IMR-90 (cell line): ENCODE data around the gene GARIN3. TPM values are rescaled to one million over a fixed set of nuclear protein-coding genes. Genes with fewer than 3 reads are reported as not detected.
A peak's percentile ranks its signal among the peaks of the same experiment; 100 is the strongest.

Experiments used
- ATAC-seq: fragments of 200-7000 bp; cut with Tn5 transposase; 2 replicates; pipeline ENCODE4 v1.9.1; 2020; ENCODE audit warnings: low read depth, mild to moderate bottlenecking, moderate library complexity
- BruUV-seq: library from RNA; stranded (reverse); fragments of 400-500 nt; replicated peaks from 2 replicates; lab custom pipeline; 2021; lab: Mats Ljungman, UMichigan
- CTCF ChIA-PET: fragments of 300-600 bp; formaldehyde crosslinking; extraction: SDS; loops from one replicate; lab custom pipeline; 2021; ENCODE audit warnings: antibody characterized with exemption; lab: Yijun Ruan, JAX
- POLR2A ChIA-PET: fragments of 300-600 bp; sonication (Branson Sonifier 250); formaldehyde crosslinking; loops from one replicate; lab custom pipeline; 2022; ENCODE audit warnings: antibody characterized with exemption; ENCODE audit not compliant: unreplicated experiment; lab: Charles Lee
- DNase-seq: peaks from one replicate; pipeline ENCODE4 v3.0.0; 2013
- H2AFZ ChIP-seq: replicated peaks from 2 replicates; pipeline ENCODE3; 2013; ENCODE audit warnings: low read length, mild to moderate bottlenecking; ENCODE audit not compliant: poor library complexity
- H2AK5ac ChIP-seq: 2 replicates; pipeline ENCODE4 v1.6.1; 2013; ENCODE audit warnings: low read depth, low read length, inconsistent platforms
- H2AK9ac ChIP-seq: replicated peaks from 2 replicates; pipeline ENCODE3; 2013; ENCODE audit warnings: mild to moderate bottlenecking, low read depth, low read length, moderate library complexity; ENCODE audit not compliant: poor library complexity
- H2BK120ac ChIP-seq: 2 replicates; pipeline ENCODE4 v1.6.1; 2013; ENCODE audit warnings: low read depth, low read length, inconsistent platforms
- H2BK15ac ChIP-seq: 3 replicates; pipeline ENCODE4 v1.6.1; 2013; ENCODE audit warnings: low read depth, low read length, inconsistent platforms
- H2BK20ac ChIP-seq: 2 replicates; pipeline ENCODE4 v1.6.1; 2013; ENCODE audit warnings: low read depth, mild to moderate bottlenecking, inconsistent platforms, low read length, moderate library complexity
- H2BK5ac ChIP-seq: 2 replicates; pipeline ENCODE4 v1.6.1; 2013; ENCODE audit warnings: mild to moderate bottlenecking, low read depth, low read length, inconsistent platforms; ENCODE audit not compliant: poor library complexity, severe bottlenecking
- H3K14ac ChIP-seq: replicated peaks from 2 replicates; pipeline ENCODE4 v1.6.1; 2013; ENCODE audit warnings: low read depth, low read length, inconsistent platforms
- H3K18ac ChIP-seq: 2 replicates; pipeline ENCODE4 v1.6.1; 2013; ENCODE audit warnings: low read depth, low read length, control low read depth
- H3K23ac ChIP-seq: 2 replicates; pipeline ENCODE4 v1.6.1; 2013; ENCODE audit warnings: low read depth, low read length, inconsistent platforms
- H3K27ac ChIP-seq: 2 replicates; pipeline ENCODE4 v1.5.1; 2013; ENCODE audit warnings: mild to moderate bottlenecking, control low read depth, low read length; ENCODE audit not compliant: insufficient read depth
- H3K27me3 ChIP-seq: 2 replicates; pipeline ENCODE4 v1.6.1; 2013; ENCODE audit warnings: low read length; ENCODE audit not compliant: control insufficient read depth, insufficient read depth
- H3K36me3 ChIP-seq: 2 replicates; pipeline ENCODE4 v1.6.1; 2013; ENCODE audit warnings: low read length, mixed read lengths; ENCODE audit not compliant: control insufficient read depth, insufficient read depth
- H3K4ac ChIP-seq: 2 replicates; pipeline ENCODE4 v1.6.1; 2013; ENCODE audit warnings: low read depth, low read length, inconsistent platforms
- H3K4me1 ChIP-seq: 2 replicates; pipeline ENCODE4 v1.6.1; 2013; ENCODE audit warnings: low read length, mixed read lengths; ENCODE audit not compliant: control insufficient read depth, insufficient read depth
- H3K4me2 ChIP-seq: 2 replicates; pipeline ENCODE4 v1.6.1; 2013; ENCODE audit warnings: low read depth, mild to moderate bottlenecking, control low read depth, low read length, moderate library complexity
- H3K4me3 ChIP-seq: 2 replicates; pipeline ENCODE4 v1.5.1; 2013; ENCODE audit warnings: low read depth, mild to moderate bottlenecking, control low read depth, low read length, moderate library complexity; ENCODE audit not compliant: insufficient read depth
- H3K56ac ChIP-seq: 2 replicates; pipeline ENCODE4 v1.6.1; 2013; ENCODE audit warnings: low read length, inconsistent platforms; ENCODE audit not compliant: insufficient read depth; ENCODE audit errors: extremely low read depth
- H3K79me1 ChIP-seq, 2 experiments: 2 replicates each; pipeline ENCODE4 v1.6.1; 2013; ENCODE audit warnings: low read length in 2 of 2, inconsistent platforms in 1 of 2, low read depth in 1 of 2
- H3K9ac ChIP-seq: 2 replicates; pipeline ENCODE4 v1.6.1; 2013; ENCODE audit warnings: low read depth, low read length, control low read depth
- H3K9me1 ChIP-seq: 2 replicates; pipeline ENCODE4 v1.6.1; 2013; ENCODE audit warnings: low read length, inconsistent platforms; ENCODE audit not compliant: insufficient read depth
- H3K9me3 ChIP-seq: 2 replicates; pipeline ENCODE4 v1.6.1; 2013; ENCODE audit warnings: low read length; ENCODE audit not compliant: control insufficient read depth, insufficient read depth
- H4K20me1 ChIP-seq: 2 replicates; pipeline ENCODE4 v1.6.1; 2013; ENCODE audit warnings: low read length, inconsistent platforms; ENCODE audit not compliant: insufficient read depth
- H4K5ac ChIP-seq: 2 replicates; pipeline ENCODE4 v1.6.1; 2013; ENCODE audit warnings: mild to moderate bottlenecking, low read depth, low read length, control low read depth
- H4K8ac ChIP-seq, 2 experiments: 2 replicates each; pipeline ENCODE4 v1.6.1; 2013; ENCODE audit warnings: low read depth in 2 of 2, low read length in 2 of 2, control low read depth in 1 of 2, inconsistent platforms in 1 of 2
- H4K91ac ChIP-seq: 2 replicates; pipeline ENCODE4 v1.6.1; 2013; ENCODE audit warnings: low read depth, low read length, inconsistent platforms; ENCODE audit not compliant: insufficient read depth
- BHLHE40 ChIP-seq: fragments of 150-350 bp; IDR thresholded peaks from 2 replicates; pipeline ENCODE4 v1.6.1; 2016; ENCODE audit warnings: mild to moderate bottlenecking, low read depth, low read length
- CEBPB ChIP-seq: IDR thresholded peaks from 2 replicates; pipeline ENCODE4 v1.6.1; 2012; ENCODE audit warnings: low read depth, low read length, improper control_type of control experiment
- CHD1 ChIP-seq: IDR thresholded peaks from 2 replicates; pipeline ENCODE4 v1.6.1; 2012; ENCODE audit warnings: low read depth, low read length, improper control_type of control experiment
- FOS ChIP-seq: fragments of 150-350 bp; IDR thresholded peaks from 2 replicates; pipeline ENCODE4 v1.6.1; 2016; ENCODE audit warnings: low read depth, low read length
- MAFK ChIP-seq: IDR thresholded peaks from 2 replicates; pipeline ENCODE4 v1.6.1; 2012; ENCODE audit warnings: low read depth, low read length, improper control_type of control experiment
- MAZ ChIP-seq: IDR thresholded peaks from 2 replicates; pipeline ENCODE4 v1.6.1; 2012; ENCODE audit warnings: low read depth, mild to moderate bottlenecking, low read length, improper control_type of control experiment, moderate library complexity, borderline replicate concordance
- MXI1 ChIP-seq: IDR thresholded peaks from 2 replicates; pipeline ENCODE4 v1.6.1; 2012; ENCODE audit warnings: low read depth, mild to moderate bottlenecking, low read length, moderate library complexity, borderline replicate concordance
- NFE2L2 ChIP-seq: fragments of 150-350 bp; IDR thresholded peaks from 2 replicates; pipeline ENCODE4 v1.6.1; 2016; ENCODE audit warnings: low read depth, mild to moderate bottlenecking, low read length
- POLR2A ChIP-seq: IDR thresholded peaks from 2 replicates; pipeline ENCODE4 v1.6.1; 2012; ENCODE audit warnings: mild to moderate bottlenecking, low read depth, low read length
- RAD21 ChIP-seq: IDR thresholded peaks from 2 replicates; pipeline ENCODE4 v1.6.1; 2012; ENCODE audit warnings: low read length, improper control_type of control experiment
- RCOR1 ChIP-seq: IDR thresholded peaks from 2 replicates; pipeline ENCODE4 v1.6.1; 2012; ENCODE audit warnings: mild to moderate bottlenecking, low read length, improper control_type of control experiment; ENCODE audit not compliant: insufficient replicate concordance
- RFX5 ChIP-seq: IDR thresholded peaks from 2 replicates; pipeline ENCODE4 v1.8.0; 2012; ENCODE audit warnings: low read depth, mild to moderate bottlenecking, low read length, moderate library complexity
- SMC3 ChIP-seq: fragments of 150-350 bp; IDR thresholded peaks from 2 replicates; pipeline ENCODE4 v1.6.1; 2016; ENCODE audit warnings: low read depth, mild to moderate bottlenecking, antibody characterized with exemption, low read length, moderate library complexity
- WGBS, 2 experiments: methylation state at CpG; one replicate each; pipeline versions ENCODE4 v1.1.5 to v1.1.7; 2013; ENCODE audit warnings: missing lambda C conversion rate in 2 of 2; ENCODE audit not compliant: insufficient read length in 1 of 2; ENCODE audit errors: extremely low coverage in 2 of 2; 5-methylcytosine and 5-hydroxymethylcytosine counted together
- dilution Hi-C: fragments of 300-500 bp; cut with HindIII; formaldehyde crosslinking; loops from one replicate; pipeline ENCODE4 v1.14.3; 2018; ENCODE audit warnings: low sequenced_read_pairs; ENCODE audit not compliant: unreplicated experiment
- in situ Hi-C: fragments of 300-500 bp; cut with MboI; formaldehyde crosslinking; loops from 3 replicates; pipeline ENCODE4 v1.14.3; 2019; ENCODE audit warnings: low sequenced_read_pairs, inconsistent platforms, mixed read lengths
- intact Hi-C: fragments of 100-400 bp; cut with micrococcal nuclease; formaldehyde crosslinking; loops from 2 replicates; pipeline ENCODE4 v1.10.0; 2022
- polyA plus RNA-seq, 3 experiments: library from polyadenylated mRNA; depleted of rRNA; stranded (reverse); fragments of >200 nt; gene quantifications; 2 replicates each; pipeline ENCODE4 v1.2.3, GENCODE V29; 2012; ENCODE audit warnings: low replicate concordance in 1 of 3
- total RNA-seq: library from RNA; depleted of rRNA; stranded (reverse); fragments of >200 nt; gene quantifications from 2 replicates; pipeline ENCODE4 v1.2.3, GENCODE V29; 2012
- TF ChIP-seq, protein P1 (sequence below): fragments of 150-350 bp; IDR thresholded peaks from 2 replicates; pipeline ENCODE4 v1.6.1; 2017; ENCODE audit warnings: mild to moderate bottlenecking, antibody characterized with exemption, low read length, low read depth
- TF ChIP-seq, protein P2 (sequence below): conservative IDR thresholded peaks from 2 replicates; pipeline ENCODE4 v1.5.1; 2012; ENCODE audit warnings: mild to moderate bottlenecking, low read depth, low read length, improper control_type of control experiment

GARIN3 gene
- total and polyA plus RNA-seq, 2 of the 4 experiments (the other 2 are of a cell fraction): not detected

DNA sequence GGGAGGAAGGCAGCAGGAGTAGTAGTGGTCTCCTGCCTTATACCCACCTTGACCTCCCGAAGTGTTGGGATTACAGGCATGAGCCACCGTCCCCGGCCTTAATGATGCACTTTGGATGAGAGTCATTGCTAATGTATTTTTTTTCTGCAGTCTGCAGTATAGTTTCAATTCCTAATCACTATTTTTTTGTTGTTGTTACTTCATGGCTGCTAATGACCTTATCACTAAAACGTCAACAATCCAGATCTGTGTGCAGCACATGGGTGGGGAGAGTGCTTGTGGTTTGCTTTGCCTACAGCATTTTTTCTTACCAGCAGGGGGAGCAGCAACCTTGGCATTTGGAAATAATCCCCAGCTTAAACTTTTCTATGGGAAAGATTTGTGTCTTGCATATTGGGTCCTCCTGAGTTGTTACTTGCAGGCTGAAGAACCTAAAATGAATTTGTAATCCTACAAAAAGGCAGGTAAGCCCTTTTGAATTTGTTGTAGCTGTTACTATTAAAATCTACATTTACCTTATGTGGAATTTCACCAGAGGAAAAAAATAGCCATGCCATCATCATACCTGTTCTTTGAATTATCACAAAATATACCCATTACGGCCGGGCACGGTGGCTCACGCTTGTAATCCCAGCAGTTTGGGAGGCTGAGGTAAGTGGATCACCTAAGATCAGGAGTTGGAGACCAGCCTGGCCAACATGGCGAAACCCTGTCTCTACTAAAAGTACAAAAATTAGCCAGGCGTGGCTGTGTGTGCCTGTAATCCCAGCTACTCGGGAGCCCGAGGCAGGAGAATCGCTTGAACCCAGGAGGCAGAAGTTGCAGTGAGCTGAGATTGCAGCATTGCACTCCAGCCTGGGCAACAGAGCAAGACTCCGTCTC, 17.1 kb downstream of the GARIN3 start:
- H2AK5ac ChIP-seq: no peak overlapping the region
- H2BK20ac ChIP-seq: no peak overlapping the region
- H3K4me3 ChIP-seq: no peak overlapping the region
- intact Hi-C loops (loop anchor here (1.0 to 5.0 kb wide), 3 partner anchors 103 to 593 kb away; partner anchors contain the start of gene LSM11), in situ Hi-C loops (loop anchor here (10.0 to 25.0 kb wide), 3 partner anchors 166 to 1212 kb away; partner anchors contain the start of gene LSM11), dilution Hi-C loops (no loop called here)
- H3K9ac ChIP-seq: no peak overlapping the region
- H3K79me1 ChIP-seq: no peaks in the 10 kb centered on the region
- ChIA-PET CTCF (interaction anchor here (0.5 to 1.6 kb wide), 6 partner anchors 8 to 586 kb away, joined by 3 to 5 read pairs (median 3); partner anchors contain the start of gene THG1L), POLR2A (no interaction called here)
- no peaks in the 10 kb centered on the region for H3K4me1 ChIP-seq
- no peaks in the 10 kb centered on the region for H4K20me1 ChIP-seq
- no peak overlapping the region for H2BK5ac ChIP-seq
- no peak overlapping the region for H3K27ac ChIP-seq
- peak; percentile 93 for ATAC-seq
- no peaks in the 10 kb centered on the region for H3K9me1 ChIP-seq
- peak; percentile 60 for DNase-seq
- H3K23ac ChIP-seq: no peak overlapping the region
- no peak overlapping the region for H2AK9ac ChIP-seq
- no peak overlapping the region for H2AFZ ChIP-seq
- H3K56ac ChIP-seq: no peak overlapping the region
- H3K27me3 ChIP-seq: no peaks in the 10 kb centered on the region; the same call in 1 of the 2 replicates
- H3K9me3 ChIP-seq: no peaks in the 10 kb centered on the region
- no peak overlapping the region for H4K5ac ChIP-seq
- no peak overlapping the region for H3K18ac ChIP-seq
- no TSS peak for BruUV-seq
- H3K4me2 ChIP-seq: no peak overlapping the region
- no peak overlapping the region for H2BK120ac ChIP-seq
- H2BK15ac ChIP-seq: no peak overlapping the region
- H3K14ac ChIP-seq: no peak overlapping the region
- WGBS, 2 experiments: 79% methylated on average over 2 of the region's 14 CpGs; no CpG with 5 or more reads in 1 of the 2 experiments
- no peaks in the 10 kb centered on the region for H3K36me3 ChIP-seq
- H4K91ac ChIP-seq: no peak overlapping the region
- H3K4ac ChIP-seq: no peak overlapping the region
- H4K8ac ChIP-seq: no peak overlapping the region
- no peak for TF ChIP-seq POLR2A
- no peak for TF ChIP-seq MAFK
- TF ChIP-seq SMC3: peak; percentile 51
- TF ChIP-seq MXI1: no peak
- TF ChIP-seq, protein P1, sequence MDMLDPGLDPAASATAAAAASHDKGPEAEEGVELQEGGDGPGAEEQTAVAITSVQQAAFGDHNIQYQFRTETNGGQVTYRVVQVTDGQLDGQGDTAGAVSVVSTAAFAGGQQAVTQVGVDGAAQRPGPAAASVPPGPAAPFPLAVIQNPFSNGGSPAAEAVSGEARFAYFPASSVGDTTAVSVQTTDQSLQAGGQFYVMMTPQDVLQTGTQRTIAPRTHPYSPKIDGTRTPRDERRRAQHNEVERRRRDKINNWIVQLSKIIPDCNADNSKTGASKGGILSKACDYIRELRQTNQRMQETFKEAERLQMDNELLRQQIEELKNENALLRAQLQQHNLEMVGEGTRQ: no peak
- no peak for TF ChIP-seq NFE2L2
- TF ChIP-seq MAZ: no peak
- TF ChIP-seq RFX5: no peak
- TF ChIP-seq CEBPB: no peak
- TF ChIP-seq, protein P2, sequence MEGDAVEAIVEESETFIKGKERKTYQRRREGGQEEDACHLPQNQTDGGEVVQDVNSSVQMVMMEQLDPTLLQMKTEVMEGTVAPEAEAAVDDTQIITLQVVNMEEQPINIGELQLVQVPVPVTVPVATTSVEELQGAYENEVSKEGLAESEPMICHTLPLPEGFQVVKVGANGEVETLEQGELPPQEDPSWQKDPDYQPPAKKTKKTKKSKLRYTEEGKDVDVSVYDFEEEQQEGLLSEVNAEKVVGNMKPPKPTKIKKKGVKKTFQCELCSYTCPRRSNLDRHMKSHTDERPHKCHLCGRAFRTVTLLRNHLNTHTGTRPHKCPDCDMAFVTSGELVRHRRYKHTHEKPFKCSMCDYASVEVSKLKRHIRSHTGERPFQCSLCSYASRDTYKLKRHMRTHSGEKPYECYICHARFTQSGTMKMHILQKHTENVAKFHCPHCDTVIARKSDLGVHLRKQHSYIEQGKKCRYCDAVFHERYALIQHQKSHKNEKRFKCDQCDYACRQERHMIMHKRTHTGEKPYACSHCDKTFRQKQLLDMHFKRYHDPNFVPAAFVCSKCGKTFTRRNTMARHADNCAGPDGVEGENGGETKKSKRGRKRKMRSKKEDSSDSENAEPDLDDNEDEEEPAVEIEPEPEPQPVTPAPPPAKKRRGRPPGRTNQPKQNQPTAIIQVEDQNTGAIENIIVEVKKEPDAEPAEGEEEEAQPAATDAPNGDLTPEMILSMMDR: peak; percentile 84
- TF ChIP-seq RAD21: peak; percentile 68
- no peak for TF ChIP-seq RCOR1
- no peak for TF ChIP-seq CHD1
- TF ChIP-seq FOS: no peak
- TF ChIP-seq BHLHE40: no peak
